HEK293 (cell line): ENCODE measurements around the gene ZNF302.
A peak's percentile ranks its signal among the peaks of the same experiment; 100 is the strongest.

ENCODE experiments used
- BCL11A ChIP-seq: fragments of 450-650 bp; formaldehyde crosslinking; IDR thresholded peaks from 2 replicates; pipeline ENCODE4 v1.5.1; 2016; ENCODE audit warnings: low read depth, missing biosample characterization, missing genetic modification characterization
- OSR2 ChIP-seq: fragments of 450-650 bp; formaldehyde crosslinking; IDR thresholded peaks from 2 replicates; pipeline ENCODE4 v1.5.1; 2016; ENCODE audit warnings: missing biosample characterization, missing genetic modification characterization
- PRDM6 ChIP-seq: fragments of 450-650 bp; formaldehyde crosslinking; IDR thresholded peaks from 2 replicates; pipeline ENCODE4 v1.5.1; 2017; ENCODE audit warnings: missing biosample characterization, missing genetic modification characterization
- REPIN1 ChIP-seq: fragments of 450-650 bp; formaldehyde crosslinking; IDR thresholded peaks from 2 replicates; pipeline ENCODE4 v1.5.1; 2017; ENCODE audit warnings: missing biosample characterization, missing genetic modification characterization, low read depth
- WT1 ChIP-seq: fragments of 450-650 bp; formaldehyde crosslinking; IDR thresholded peaks from 2 replicates; pipeline ENCODE4 v1.5.1; 2016; ENCODE audit warnings: missing biosample characterization, missing genetic modification characterization
- YY1 ChIP-seq: fragments of 450-650 bp; formaldehyde crosslinking; IDR thresholded peaks from 2 replicates; pipeline ENCODE4 v1.5.1; 2018; ENCODE audit warnings: missing biosample characterization, missing genetic modification characterization
- ZBTB21 ChIP-seq: fragments of 450-650 bp; formaldehyde crosslinking; IDR thresholded peaks from 2 replicates; pipeline ENCODE4 v1.5.1; 2017; ENCODE audit warnings: missing biosample characterization, missing genetic modification characterization
- ZBTB8A ChIP-seq: fragments of 450-650 bp; formaldehyde crosslinking; IDR thresholded peaks from 2 replicates; pipeline ENCODE4 v1.5.1; 2016; ENCODE audit warnings: missing biosample characterization, missing genetic modification characterization
- ZFP37 ChIP-seq: fragments of 450-650 bp; formaldehyde crosslinking; IDR thresholded peaks from 2 replicates; pipeline ENCODE4 v1.5.1; 2016; ENCODE audit warnings: missing biosample characterization, missing genetic modification characterization
- ZNF10 ChIP-seq: fragments of 450-650 bp; formaldehyde crosslinking; IDR thresholded peaks from 2 replicates; pipeline ENCODE4 v1.5.1; 2017; ENCODE audit warnings: missing biosample characterization, missing genetic modification characterization
- ZNF121 ChIP-seq: fragments of 450-650 bp; formaldehyde crosslinking; IDR thresholded peaks from 2 replicates; pipeline ENCODE4 v1.5.1; 2016; ENCODE audit warnings: missing biosample characterization, missing genetic modification characterization
- ZNF202 ChIP-seq: fragments of 450-650 bp; formaldehyde crosslinking; IDR thresholded peaks from 2 replicates; pipeline ENCODE4 v1.5.1; 2016; ENCODE audit warnings: missing biosample characterization, missing genetic modification characterization, borderline replicate concordance
- ZNF221 ChIP-seq: fragments of 450-650 bp; formaldehyde crosslinking; IDR thresholded peaks from 2 replicates; pipeline ENCODE4 v1.5.1; 2017; ENCODE audit warnings: missing biosample characterization, missing genetic modification characterization, borderline replicate concordance
- ZNF223 ChIP-seq: fragments of 450-650 bp; formaldehyde crosslinking; IDR thresholded peaks from 2 replicates; pipeline ENCODE4 v1.5.1; 2016; ENCODE audit warnings: missing biosample characterization, missing genetic modification characterization
- ZNF302 ChIP-seq: fragments of 450-650 bp; formaldehyde crosslinking; IDR thresholded peaks from 2 replicates; pipeline ENCODE4 v1.5.1; 2016; ENCODE audit warnings: missing biosample characterization, missing genetic modification characterization, low read depth
- ZNF350 ChIP-seq: fragments of 450-650 bp; formaldehyde crosslinking; IDR thresholded peaks from 2 replicates; pipeline ENCODE4 v1.5.0; 2017; ENCODE audit warnings: missing biosample characterization, mild to moderate bottlenecking, missing genetic modification characterization
- ZNF354C ChIP-seq: fragments of 450-650 bp; formaldehyde crosslinking; IDR thresholded peaks from 2 replicates; pipeline ENCODE4 v1.5.1; 2016; ENCODE audit warnings: missing biosample characterization, missing genetic modification characterization, low read depth, borderline replicate concordance
- ZNF37A ChIP-seq: fragments of 450-650 bp; IDR thresholded peaks from 2 replicates; pipeline ENCODE4 v1.5.1; 2018; ENCODE audit warnings: missing biosample characterization, missing genetic modification characterization
- ZNF391 ChIP-seq: fragments of 450-650 bp; formaldehyde crosslinking; IDR thresholded peaks from 2 replicates; pipeline ENCODE4 v1.5.1; 2016; ENCODE audit warnings: low read depth, missing biosample characterization, missing genetic modification characterization, borderline replicate concordance
- ZNF398 ChIP-seq: fragments of 450-650 bp; formaldehyde crosslinking; IDR thresholded peaks from 2 replicates; pipeline ENCODE4 v1.5.1; 2017; ENCODE audit warnings: missing biosample characterization, missing genetic modification characterization
- ZNF521 ChIP-seq: fragments of 450-650 bp; formaldehyde crosslinking; IDR thresholded peaks from 2 replicates; pipeline ENCODE4 v1.5.1; 2017; ENCODE audit warnings: missing biosample characterization, mild to moderate bottlenecking, missing genetic modification characterization
- ZNF544 ChIP-seq: fragments of 450-650 bp; formaldehyde crosslinking; IDR thresholded peaks from 2 replicates; pipeline ENCODE4 v1.5.0; 2017; ENCODE audit warnings: missing biosample characterization, missing genetic modification characterization
- ZNF561 ChIP-seq: fragments of 450-650 bp; IDR thresholded peaks from 2 replicates; pipeline ENCODE4 v1.5.1; 2018; ENCODE audit warnings: missing biosample characterization, missing genetic modification characterization, borderline replicate concordance
- ZNF596 ChIP-seq: fragments of 450-650 bp; IDR thresholded peaks from 2 replicates; pipeline ENCODE4 v1.5.0; 2018; ENCODE audit warnings: missing biosample characterization, mild to moderate bottlenecking, missing genetic modification characterization, moderate library complexity
- ZNF621 ChIP-seq: fragments of 450-650 bp; formaldehyde crosslinking; IDR thresholded peaks from 2 replicates; pipeline ENCODE4 v1.5.1; 2017; ENCODE audit warnings: missing biosample characterization, missing genetic modification characterization
- ZNF624 ChIP-seq: fragments of 450-650 bp; formaldehyde crosslinking; IDR thresholded peaks from 2 replicates; pipeline ENCODE4 v1.5.1; 2017; ENCODE audit warnings: missing biosample characterization, missing genetic modification characterization
- ZNF639 ChIP-seq: fragments of 450-650 bp; formaldehyde crosslinking; IDR thresholded peaks from 2 replicates; pipeline ENCODE4 v1.5.1; 2016; ENCODE audit warnings: missing biosample characterization, missing genetic modification characterization
- ZNF670 ChIP-seq: fragments of 450-650 bp; formaldehyde crosslinking; IDR thresholded peaks from 2 replicates; pipeline ENCODE4 v1.5.1; 2016; ENCODE audit warnings: missing biosample characterization, missing genetic modification characterization, low read depth
- ZNF791 ChIP-seq: fragments of 450-650 bp; formaldehyde crosslinking; IDR thresholded peaks from 2 replicates; pipeline ENCODE4 v1.5.1; 2016; ENCODE audit warnings: missing biosample characterization, missing genetic modification characterization
- ZSCAN16 ChIP-seq: fragments of 450-650 bp; formaldehyde crosslinking; IDR thresholded peaks from 2 replicates; pipeline ENCODE4 v1.5.1; 2016; ENCODE audit warnings: missing biosample characterization, missing genetic modification characterization
- TF ChIP-seq, protein P1 (sequence below): fragments of 450-650 bp; formaldehyde crosslinking; IDR thresholded peaks from 2 replicates; pipeline ENCODE4 v1.5.1; 2016; ENCODE audit warnings: missing biosample characterization, missing genetic modification characterization
- TF ChIP-seq, protein P2 (sequence below): fragments of 450-650 bp; formaldehyde crosslinking; IDR thresholded peaks from 2 replicates; pipeline ENCODE4 v1.5.1; 2016; ENCODE audit warnings: missing biosample characterization, missing genetic modification characterization

The ZNF302 gene

DNA sequence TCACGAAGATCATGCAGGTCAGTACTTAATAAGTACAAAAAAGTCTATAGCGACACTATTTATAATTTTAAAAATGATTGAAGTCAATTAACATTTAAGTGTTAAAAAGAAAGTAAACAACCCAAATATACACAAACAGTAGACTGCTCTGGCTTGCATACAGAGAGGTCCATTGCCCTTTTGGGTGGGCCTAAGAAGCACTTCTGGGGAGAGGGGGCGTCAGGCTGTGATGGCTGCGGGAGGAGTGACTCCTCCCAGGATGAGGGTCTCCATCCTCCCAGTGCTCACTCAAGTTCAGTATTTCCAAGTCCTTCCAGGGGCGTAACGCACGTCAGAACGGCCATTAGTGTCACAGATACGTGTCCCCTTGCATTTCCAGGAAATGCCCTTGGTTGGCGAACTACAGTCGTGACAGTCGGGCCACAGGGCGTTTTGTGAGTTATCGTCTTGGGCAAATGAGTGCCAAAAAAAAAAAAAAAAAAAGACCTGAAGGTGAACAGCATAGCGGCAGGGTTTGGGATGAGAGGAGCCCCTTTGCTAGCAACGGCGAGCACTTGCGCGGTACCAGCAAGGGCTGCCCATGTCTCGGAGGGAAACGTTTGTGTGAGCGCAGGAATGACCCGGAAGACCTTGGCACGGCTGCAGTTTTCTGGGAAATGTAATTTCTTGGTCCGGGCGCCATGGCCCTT is 637 bp upstream of the ZNF302 start, which contains the start of gene SCGB2B2 (continued):
- TF ChIP-seq ZFP37 (tag by site-specific recombination) (peak; percentile 96), ZBTB21 (tag by site-specific recombination) (peak; percentile 98), ZNF354C (tag by site-specific recombination) (no peak), ZNF10 (tag by site-specific recombination) (no peak), ZNF37A (0 out of 2 replicates have a peak, but pooled peaks have one; percentile 35), ZNF639 (tag by site-specific recombination) (peak; percentile 99), ZNF398 (tag by site-specific recombination) (no peak), YY1 (tag by site-specific recombination) (peak; percentile 100), ZNF391 (tag by site-specific recombination) (peak; percentile 92; the same call in 1 of the 2 replicates), ZNF350 (tag by site-specific recombination) (peak; percentile 81), WT1 (peak; percentile 61), ZNF223 (0 out of 2 replicates have a peak, but pooled peaks have one; percentile 35), ZNF621 (no peak), ZNF596 (tag by site-specific recombination) (no peak), BCL11A (tag by site-specific recombination) (no peak; the same call in 1 of the 2 replicates), ZNF624 (no peak), ZNF791 (tag by site-specific recombination) (no peak), ZSCAN16 (tag by site-specific recombination) (peak; percentile 84; the same call in 1 of the 2 replicates), ZNF561 (tag by site-specific recombination) (peak; percentile 94), ZNF521 (tag by site-specific recombination) (no peak), ZNF544 (tag by site-specific recombination) (no peak), ZNF221 (0 out of 2 replicates have a peak, but pooled peaks have one; percentile 21), ZNF302 (tag by site-specific recombination) (peak; percentile 89), PRDM6 (tag by site-specific recombination) (peak; percentile 36; the same call in 1 of the 2 replicates), ZNF121 (tag by site-specific recombination) (peak; percentile 74; the same call in 1 of the 2 replicates), ZNF670 (no peak), REPIN1 (peak; percentile 99; the same call in 1 of the 2 replicates), ZNF202 (tag by site-specific recombination) (no peak), ZBTB8A (tag by site-specific recombination) (peak; percentile 84), OSR2 (tag by site-specific recombination) (no peak; the same call in 1 of the 2 replicates)
- TF ChIP-seq, protein P1, sequence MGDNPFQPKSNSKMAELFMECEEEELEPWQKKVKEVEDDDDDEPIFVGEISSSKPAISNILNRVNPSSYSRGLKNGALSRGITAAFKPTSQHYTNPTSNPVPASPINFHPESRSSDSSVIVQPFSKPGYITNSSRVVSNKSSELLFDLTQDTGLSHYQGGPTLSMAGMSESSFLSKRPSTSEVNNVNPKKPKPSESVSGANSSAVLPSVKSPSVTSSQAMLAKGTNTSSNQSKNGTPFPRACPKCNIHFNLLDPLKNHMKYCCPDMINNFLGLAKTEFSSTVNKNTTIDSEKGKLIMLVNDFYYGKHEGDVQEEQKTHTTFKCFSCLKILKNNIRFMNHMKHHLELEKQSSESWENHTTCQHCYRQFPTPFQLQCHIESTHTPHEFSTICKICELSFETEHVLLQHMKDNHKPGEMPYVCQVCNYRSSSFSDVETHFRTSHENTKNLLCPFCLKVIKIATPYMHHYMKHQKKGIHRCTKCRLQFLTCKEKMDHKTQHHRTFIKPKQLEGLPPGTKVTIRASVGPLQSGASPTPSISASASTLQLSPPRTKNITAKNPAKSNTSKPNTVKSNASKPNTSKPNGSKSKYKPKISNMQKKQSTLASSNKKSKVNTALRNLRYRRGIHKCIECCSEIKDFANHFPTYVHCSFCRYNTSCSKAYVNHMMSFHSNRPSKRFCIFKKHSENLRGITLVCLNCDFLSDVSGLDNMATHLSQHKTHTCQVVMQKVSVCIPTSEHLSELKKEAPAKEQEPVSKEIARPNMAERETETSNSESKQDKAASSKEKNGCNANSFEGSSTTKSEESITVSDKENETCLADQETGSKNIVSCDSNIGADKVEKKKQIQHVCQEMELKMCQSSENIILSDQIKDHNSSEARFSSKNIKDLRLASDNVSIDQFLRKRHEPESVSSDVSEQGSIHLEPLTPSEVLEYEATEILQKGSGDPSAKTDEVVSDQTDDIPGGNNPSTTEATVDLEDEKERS (tag by site-specific recombination), result peak; percentile 98; the same call in 1 of the 2 replicates
- TF ChIP-seq, protein P2, sequence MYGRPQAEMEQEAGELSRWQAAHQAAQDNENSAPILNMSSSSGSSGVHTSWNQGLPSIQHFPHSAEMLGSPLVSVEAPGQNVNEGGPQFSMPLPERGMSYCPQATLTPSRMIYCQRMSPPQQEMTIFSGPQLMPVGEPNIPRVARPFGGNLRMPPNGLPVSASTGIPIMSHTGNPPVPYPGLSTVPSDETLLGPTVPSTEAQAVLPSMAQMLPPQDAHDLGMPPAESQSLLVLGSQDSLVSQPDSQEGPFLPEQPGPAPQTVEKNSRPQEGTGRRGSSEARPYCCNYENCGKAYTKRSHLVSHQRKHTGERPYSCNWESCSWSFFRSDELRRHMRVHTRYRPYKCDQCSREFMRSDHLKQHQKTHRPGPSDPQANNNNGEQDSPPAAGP (tag by site-specific recombination), result peak; percentile 96
